ENCODE results near the gene KCNQ1.

The KCNQ1 gene

DNA sequence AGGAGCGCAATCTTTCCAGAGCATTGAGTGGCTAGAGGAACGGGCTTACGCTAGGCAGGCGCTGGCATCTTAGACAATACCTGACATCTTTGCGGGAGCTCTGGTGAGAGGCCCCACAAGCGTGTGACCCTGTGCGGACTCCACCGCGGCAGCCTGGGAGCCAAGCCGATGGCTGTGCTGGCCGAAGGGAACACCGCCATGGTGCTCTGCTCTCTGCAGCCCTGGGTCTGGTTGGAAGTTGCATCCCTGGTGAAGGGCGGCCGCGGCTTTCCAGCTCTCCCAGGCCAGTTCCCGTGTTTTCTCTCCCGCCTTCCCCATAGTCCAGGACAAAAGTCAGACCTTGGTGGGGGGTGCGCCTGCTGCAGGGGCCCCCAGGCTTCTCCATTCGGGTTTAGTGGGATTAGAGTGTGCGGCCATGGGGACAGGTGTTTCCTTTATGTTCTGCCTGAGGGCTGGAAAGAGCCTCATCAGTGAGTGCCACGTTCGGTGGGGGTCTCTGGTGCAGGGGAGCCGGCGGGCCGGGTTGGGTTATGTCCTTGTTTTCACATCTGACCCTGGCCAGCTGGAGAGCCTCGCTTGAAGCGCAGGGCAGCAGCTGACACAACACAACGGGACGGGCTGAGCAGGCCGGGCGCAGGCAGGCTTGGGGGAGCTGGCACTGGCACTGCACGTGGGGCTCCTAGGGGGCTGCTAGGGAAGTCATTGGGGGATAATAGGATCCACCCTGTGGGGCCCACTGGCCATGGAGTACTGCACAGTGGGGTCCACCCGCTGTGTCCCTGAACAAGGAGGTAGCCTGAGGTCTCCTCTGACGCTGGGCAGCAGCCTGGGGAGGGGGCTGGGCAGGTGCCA lies 94.8 kb downstream of the KCNQ1 start:
- DNase-seq, result no peak

DNA sequence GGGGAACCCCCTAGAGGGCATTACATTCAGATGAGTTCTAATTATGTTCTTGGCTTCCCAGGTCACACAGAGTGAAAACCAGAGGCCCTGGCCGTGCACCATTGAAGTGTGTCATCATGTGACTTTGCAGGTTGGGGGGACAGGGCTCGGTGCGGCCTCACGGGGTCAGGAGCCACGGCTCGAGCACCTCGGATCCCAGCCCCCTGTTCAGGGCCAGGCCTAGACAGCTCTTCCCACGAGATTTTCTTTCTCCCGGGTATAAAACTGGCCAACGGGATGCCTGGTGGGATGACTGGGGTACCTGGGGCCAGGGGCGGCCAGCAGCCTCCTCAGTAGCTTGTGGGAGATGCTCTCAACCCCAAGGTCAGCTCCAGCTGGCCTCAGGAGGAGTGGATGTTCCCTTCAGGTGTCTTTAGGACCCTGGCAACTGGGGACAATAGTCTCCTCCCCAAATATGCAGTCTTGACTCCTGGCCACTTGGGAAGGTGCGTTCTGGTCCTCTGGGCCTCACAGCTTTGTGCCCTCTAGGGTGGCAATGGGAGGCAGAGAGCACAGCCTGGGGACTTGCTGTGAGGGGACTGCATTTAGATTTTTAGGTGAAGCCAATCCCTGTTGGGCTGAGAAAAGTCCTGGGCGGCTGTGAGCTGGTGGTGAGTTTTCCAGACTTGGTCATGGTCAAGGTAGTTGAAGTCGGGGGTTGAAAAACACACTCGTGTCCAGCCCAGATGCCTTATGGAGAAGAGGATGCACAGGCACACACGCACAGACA lies 95.6 kb downstream of the KCNQ1 start:
- no peak for DNase-seq

GRCh38 chr11:2540992-2541680 lies 96.3 kb downstream of the KCNQ1 start:
- DNase-seq, result no peak

- no peak for DNase-seq
These were observed 97.1 kb downstream of the KCNQ1 start for GRCh38 chr11:2541881-2542361.

DNA sequence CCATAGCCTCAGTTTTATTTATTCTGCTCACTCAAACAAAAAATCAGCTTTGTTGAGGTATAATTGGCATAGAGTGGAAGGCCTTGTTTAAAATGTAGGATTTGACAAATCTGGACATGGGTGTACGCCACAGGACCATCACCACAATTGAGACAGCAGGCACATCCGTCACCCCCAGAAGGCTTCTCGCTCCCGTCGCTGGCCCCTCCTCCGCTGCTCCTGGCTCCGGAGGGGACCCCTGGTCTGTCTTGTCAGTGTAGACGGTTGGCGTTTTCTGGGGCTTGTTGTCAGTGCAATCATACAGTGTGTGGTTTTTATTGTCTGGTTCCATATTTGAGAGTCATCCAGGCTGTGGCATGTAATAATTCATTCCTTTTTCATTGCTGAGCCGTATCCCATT lies 97.6 kb downstream of the KCNQ1 start:
- DNase-seq, result no peak

GRCh38 chr11:2547806-2548205 lies 103.0 kb downstream of the KCNQ1 start:
- DNase-seq, result no peak

- no peak for DNase-seq
These were observed 103.8 kb downstream of the KCNQ1 start for GRCh38 chr11:2548596-2548995.

DNA sequence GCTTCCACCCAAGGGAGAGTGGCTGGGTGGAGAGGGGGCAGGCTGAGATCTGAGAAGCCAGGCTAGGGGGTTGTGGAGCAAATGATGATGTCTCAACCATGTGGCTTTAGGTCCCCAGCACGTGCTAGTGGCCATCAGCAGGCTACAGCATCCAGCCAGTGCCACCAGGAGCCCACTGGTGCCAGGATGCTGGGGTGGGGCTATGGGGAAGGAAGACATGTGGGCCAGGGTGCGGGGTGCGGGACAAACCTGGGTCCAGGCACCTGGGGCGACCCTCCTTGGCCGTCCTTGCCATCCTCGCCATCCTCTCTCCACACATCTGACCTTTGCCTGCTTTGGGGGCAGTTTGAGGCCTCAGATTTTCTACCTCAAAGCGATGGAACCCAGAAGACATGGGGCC lies 104.3 kb downstream of the KCNQ1 start:
- DNase-seq, result no peak

GRCh38 chr11:2549491-2549875 lies 104.7 kb downstream of the KCNQ1 start:
- DNase-seq, result no peak

GRCh38 chr11:2549876-2550605 lies 105.2 kb downstream of the KCNQ1 start:
- DNase-seq, result no peak

DNA sequence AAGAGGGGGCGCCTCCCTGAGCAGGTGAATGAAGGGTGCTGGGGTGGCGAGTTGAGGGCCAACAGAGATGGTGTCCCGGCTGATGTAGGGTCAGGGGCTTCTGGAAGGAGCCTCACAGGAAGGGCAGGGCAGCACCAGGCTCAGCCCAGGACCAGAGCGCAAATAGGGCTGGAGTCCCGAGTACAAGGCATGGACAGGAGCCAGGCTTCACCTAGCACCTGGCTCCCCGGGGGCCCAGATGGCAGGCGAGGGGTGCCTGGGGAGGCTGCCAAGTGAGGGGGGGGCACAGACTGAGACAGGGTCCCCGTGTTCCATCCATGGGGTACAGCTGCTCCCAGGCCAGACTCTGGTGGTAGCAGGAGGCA lies 105.8 kb downstream of the KCNQ1 start:
- DNase-seq, result no peak

DNA sequence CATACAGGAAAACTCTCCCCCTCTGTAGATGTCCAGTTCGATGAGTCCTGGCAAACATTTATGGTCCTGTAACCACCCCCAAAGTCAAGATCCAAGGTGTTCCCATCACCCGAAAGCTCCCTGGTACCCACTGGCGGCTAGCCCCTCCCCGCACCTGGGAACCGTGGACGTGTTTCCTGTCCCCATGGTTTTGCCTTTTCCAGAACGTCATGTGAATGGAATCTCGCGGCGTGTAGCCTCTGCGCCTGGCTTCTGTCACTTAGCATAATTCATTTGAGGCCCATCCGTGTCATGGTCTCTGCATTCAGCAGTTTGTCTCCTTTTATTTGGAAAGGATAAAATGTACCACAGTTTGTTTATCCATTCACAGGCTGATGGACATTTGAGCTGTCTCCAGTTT lies 106.3 kb downstream of the KCNQ1 start:
- DNase-seq, result no peak

- no peak for DNase-seq
These were observed 107.4 kb downstream of the KCNQ1 start for GRCh38 chr11:2552210-2552609.

DNA sequence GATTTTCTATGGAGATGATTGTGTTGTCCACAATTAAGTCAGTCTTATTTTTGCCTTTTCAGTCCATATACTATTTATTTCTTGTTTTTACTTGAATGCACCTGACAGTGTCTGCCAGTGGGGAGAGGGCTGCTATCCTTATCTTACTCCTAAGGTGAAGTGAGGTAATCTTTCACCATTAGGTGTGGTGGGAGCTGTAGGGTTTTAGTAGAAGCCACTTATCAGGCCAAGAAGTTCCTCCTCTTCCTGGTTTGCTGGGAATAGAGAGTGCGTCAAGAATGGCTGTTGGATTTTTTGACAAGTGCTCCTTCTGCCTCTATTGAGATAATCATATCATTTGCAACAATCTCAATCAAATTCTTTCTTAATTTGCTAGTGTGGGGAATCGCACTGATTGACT lies 108.4 kb downstream of the KCNQ1 start:
- no peak for DNase-seq

GRCh38 chr11:2553886-2554285 lies 109.1 kb downstream of the KCNQ1 start:
- DNase-seq, result no peak

- DNase-seq, result no peak
These were observed 109.8 kb downstream of the KCNQ1 start for GRCh38 chr11:2554338-2555207.

DNA sequence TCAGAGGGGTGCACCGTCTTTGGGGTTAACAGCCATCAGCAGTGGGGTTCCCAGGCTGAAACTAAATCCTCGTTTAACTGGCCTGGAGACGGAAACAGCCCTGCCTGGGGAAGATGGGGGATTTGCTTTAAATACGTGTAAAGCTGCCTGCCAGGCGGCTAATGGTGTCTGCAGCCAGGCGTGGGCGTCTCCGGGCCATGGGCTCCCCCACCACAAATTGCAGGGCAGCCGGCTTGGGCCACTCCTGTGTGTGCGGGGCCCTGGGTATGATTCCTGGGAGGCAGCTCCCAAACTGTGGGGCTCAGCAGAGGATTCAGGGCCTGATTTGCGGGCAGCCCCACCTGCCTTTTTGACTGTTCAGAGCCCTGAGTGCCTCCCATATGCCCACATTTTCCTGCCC lies 110.5 kb downstream of the KCNQ1 start:
- no peak for DNase-seq

GRCh38 chr11:2555891-2556290 lies 111.1 kb downstream of the KCNQ1 start:
- DNase-seq, result no peak

GRCh38 chr11:2557381-2557780 lies 112.6 kb downstream of the KCNQ1 start:
- no peak for DNase-seq

GRCh38 chr11:2558397-2558796 lies 113.6 kb downstream of the KCNQ1 start:
- DNase-seq, result no peak

DNA sequence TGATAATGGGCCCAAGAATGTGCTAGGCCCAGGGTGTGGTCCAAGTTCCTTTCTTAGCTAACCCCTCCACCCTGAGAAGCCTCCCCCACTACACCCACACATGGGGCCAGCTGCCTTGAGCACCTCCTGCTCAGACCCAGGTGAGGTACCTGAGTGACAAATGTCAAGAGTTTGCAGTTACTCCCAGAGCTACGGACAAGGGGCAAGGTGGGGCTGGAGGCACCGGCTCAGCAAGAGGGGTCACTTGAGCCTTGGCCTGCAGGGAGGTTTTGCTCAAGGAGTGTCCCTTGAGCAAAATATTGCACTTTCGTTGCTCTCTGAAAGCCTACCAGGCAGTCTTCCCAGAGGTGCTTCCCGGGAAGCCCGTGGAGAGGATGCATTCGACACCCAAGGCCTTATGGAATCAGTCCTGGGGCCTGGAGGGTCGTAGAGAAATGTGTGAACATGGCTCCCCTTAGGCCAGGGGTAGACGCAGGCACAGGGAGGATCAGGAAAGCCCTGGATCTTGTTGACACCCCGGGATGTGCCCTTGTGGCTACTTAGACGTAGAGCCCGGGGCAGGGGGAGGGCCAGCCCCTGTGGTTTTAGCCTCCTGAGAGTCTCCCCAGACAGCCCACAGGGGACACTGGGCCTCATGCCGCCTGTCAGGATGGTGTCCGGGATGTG lies 114.2 kb downstream of the KCNQ1 start:
- no peak for DNase-seq
